ENCODE results near the gene PDX1.

- no peak for TF ChIP-seq CTCF (IDR thresholded peaks at IDR 0.05; ENCODE audit: insufficient read depth, low read length)
- no peak for TF ChIP-seq POLR2AphosphoS5 (IDR thresholded peaks at IDR 0.05; ENCODE audit: low read depth)
Observed at GRCh38 chr13:27927444-27928352, 7.9 kb downstream of the PDX1 start.

Measured in HL-60 (cell line).